ENCODE results near the gene PC.
"Not testable (repeated sequence)": the region's sequence is repeated elsewhere in the genome, so short reads cannot be mapped to it uniquely, and the experiment has no call there.

Gene PC

GRCh38 chr11:66979336-66979980 lies 21.3 kb upstream of the PC start:
- no peak for DNase-seq

DNA sequence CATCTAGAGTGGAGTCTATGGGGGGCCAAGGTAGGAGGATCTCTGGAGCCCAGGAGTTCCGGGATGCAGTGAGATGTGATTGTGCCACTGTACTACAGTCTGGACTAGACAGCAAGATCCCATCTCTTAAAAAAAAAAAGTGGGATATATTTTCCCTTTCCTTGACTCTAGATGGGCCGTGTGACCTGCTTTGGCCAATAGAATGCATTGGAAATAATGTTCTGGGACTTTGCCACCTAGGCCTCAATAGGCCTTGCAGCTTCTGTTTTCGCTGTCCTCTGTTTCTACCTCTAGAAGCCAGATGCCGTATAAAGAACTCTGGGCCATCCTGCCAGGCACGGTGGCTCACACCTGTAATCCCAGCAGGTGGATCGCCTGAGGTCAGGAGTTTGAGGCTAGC lies 20.5 kb upstream of the PC start:
- DNase-seq, result no peak

- DNase-seq, result no peak
Observed at GRCh38 chr11:66978229-66978628, 20.0 kb upstream of the PC start.

GRCh38 chr11:66976925-66977324 lies 18.7 kb upstream of the PC start:
- DNase-seq, result no peak

GRCh38 chr11:66976028-66976467 lies 17.9 kb upstream of the PC start:
- DNase-seq, result no peak

GRCh38 chr11:66975405-66976027 lies 17.3 kb upstream of the PC start:
- DNase-seq, result no peak

- no peak for DNase-seq
Observed at GRCh38 chr11:66974724-66975404, 16.7 kb upstream of the PC start, which contains the start of gene C11orf86. C11orf86 (plus strand) TSS chr11:66975304; CDS start chr11:66975363, 59 bp downstream.

DNA sequence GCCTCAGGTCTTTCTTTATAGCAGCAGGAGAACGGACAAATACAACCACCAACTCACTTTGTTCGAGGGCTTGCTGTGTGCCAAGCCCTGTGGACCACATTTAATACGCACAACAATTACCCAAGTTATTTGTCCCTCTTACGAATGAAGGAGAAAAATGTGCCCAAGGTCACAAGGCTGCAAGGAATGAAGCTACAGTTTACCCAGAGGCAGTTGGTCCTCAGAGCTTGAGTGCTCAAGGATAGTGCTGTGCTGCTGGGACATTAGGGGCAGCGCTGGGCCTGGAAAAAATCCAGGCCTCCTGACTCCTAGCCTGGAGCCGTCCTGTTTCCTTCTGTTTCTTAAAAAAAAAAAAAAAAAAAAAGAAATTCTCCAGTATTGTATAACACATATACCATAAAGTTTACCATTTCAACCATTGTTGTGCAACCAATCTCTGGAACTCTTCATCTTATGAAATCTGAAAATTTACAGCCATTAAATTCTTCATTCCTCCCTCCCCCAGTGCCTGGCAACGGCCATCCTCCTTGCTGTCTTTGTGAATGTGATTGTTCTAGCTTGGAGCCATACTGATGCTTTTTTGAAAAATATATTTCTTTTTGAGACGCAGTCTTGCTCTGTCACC lies 15.9 kb upstream of the PC start:
- no peak for DNase-seq

DNA sequence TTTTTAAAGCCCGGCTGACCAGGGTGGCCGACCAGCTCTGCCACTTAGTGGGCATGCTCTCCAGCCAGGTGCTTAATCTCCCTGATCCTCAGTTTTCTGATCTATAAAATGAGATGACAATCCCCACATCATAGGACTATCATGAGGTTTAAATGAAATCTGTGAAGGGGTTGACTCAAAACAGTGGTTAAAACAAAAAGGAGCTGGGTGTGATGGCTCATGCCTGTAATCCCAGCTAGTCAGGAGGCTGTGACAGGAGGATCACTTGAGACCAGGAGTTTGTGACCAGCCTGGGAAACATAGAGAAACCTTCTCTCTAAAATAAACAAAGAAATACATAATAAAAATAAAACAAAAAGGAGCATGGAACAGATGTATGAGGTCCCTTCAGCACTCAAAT lies 13.3 kb upstream of the PC start:
- no peak for DNase-seq

GRCh38 chr11:66970807-66971442 lies 12.7 kb upstream of the PC start:
- no peak for DNase-seq

- no peak for DNase-seq
Observed at GRCh38 chr11:66970371-66970806, 12.2 kb upstream of the PC start.

- DNase-seq, result no peak
Observed at GRCh38 chr11:66969584-66970225, 11.5 kb upstream of the PC start.

DNA sequence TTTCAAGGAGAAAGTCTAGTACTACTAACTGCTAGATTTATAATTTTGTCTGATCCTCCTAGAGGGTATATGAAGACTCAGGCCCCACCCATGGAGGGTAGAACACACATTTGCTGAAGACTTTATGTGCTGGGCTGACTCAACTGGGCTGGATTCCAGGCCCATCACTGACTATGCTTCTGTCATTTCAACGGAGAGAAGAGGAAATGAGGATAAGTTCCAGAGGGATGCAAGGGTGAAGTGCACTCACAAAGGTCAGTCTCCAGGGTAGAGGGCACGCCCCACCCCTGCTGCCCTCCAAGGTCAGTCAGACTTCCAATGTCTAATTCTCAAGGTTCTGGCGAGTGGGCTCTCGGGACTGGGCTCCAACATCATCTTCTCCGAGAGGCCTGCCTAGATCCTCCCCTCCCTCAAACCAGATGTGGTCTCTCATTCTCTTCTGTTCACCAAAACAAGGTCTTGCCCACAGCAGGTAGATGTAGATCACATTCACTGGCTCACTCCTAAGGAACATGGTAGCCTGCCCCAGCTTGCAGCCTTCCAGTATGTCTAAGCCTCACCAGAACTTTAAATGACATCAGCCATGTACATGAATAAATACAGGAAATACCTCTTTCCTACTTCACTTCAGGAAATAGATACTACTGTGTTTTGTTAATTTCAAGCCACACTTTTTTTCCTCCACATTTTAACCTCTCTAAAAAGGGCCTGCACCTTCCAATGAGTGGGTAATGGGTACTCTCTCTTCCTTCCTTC lies 9.7 kb upstream of the PC start:
- DNase-seq, result no peak

- DNase-seq, result no peak
Observed at GRCh38 chr11:66966351-66966750, 8.2 kb upstream of the PC start.

DNA sequence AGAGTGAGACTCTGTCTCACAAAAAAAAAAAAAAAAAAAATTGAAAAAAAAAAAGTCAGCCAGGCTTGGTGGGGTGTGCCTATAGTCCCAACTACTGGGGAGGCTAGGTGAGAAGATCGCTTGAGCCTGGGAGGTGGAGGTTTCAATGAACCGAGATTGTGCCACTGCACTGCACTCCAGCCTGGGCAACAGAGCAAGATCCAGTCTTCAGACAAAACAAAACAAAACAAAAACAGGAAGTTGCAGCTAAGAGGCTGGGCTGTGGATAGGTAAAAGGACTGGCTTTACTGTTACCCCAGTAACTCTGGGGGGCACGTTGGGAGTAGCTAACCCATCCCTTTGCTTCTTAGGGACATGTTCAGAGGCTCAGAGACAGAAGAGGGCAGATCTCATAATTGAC lies 6.3 kb upstream of the PC start:
- DNase-seq, result no peak

GRCh38 chr11:66962801-66963200 lies 4.6 kb upstream of the PC start:
- DNase-seq, result no peak

DNA sequence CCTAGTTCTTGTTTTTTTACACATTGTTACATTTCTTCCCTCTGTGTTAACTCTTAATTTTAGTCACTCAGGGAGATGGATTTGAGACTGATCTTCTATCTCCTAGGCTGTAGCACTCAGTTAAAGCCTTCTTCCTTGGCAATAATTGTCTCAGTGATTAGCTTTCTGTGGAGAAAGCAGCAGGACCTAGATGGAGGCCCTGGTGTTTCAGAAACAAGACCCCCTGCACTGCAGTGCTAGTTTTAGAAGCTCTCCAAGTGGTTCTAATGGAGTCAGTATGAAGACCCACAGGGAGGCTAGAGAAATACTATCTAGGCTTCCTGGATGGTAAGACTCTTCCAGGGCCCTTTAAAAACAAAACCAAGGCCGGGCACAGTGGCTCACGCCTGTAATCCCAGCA lies 4.1 kb upstream of the PC start:
- no peak for DNase-seq

GRCh38 chr11:66961691-66962213 lies 3.6 kb upstream of the PC start:
- not testable (repeated sequence) for DNase-seq

GRCh38 chr11:66958956-66959274 lies 732 bp upstream of the PC start:
- no peak for DNase-seq

DNA sequence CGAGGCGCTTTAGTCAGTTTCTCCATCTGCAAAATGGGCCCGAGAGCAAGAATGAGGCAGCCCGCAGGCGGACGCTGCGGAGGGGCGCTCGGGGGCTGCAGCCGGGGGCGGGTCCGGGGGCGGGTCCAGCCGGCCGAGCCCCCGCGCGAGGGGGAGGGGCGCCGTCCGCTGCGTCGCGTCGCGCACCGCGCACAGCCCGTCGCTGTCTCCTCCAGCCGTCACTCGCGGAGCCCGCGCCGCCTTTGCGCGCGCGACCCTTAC lies 282 bp downstream of the PC start:
- DNase-seq, result no peak

- no peak for DNase-seq
Observed at GRCh38 chr11:66956689-66957290, 1.4 kb downstream of the PC start.
